SK-N-SH (cell line): ENCODE measurements around the gene PCBD2. TPM values are rescaled to one million over a fixed set of nuclear protein-coding genes. Genes with fewer than 3 reads are reported as not detected.
"Not testable (repeated sequence)": the region's sequence is repeated elsewhere in the genome, so short reads cannot be mapped to it uniquely, and the experiment has no call there.

Source experiments
- CTCF ChIA-PET: fragments of 300-600, 350-600 bp; formaldehyde crosslinking; extraction: SDS; loops from one replicate; lab custom pipeline; 2021; lab: Yijun Ruan, JAX
- POLR2A ChIA-PET: fragments of 350-600 bp; sonication (Branson Sonifier 250); formaldehyde crosslinking; extraction: SDS; loops from one replicate; lab custom pipeline; 2020; ENCODE audit warnings: antibody characterized with exemption, inconsistent platforms; lab: Yijun Ruan, JAX
- DNase-seq: peaks from one replicate; pipeline ENCODE4 v3.0.0; 2012
- H2AFZ ChIP-seq: fragments of 200-600 bp; sonication (generic); 2 replicates; pipeline ENCODE4 v1.8.1; 2016; ENCODE audit warnings: antibody characterized with exemption, mild to moderate bottlenecking, low read depth
- H3F3A ChIP-seq: fragments of 200-600 bp; sonication (generic); replicated peaks from 2 replicates; pipeline ENCODE3; 2016; ENCODE audit warnings: antibody characterized with exemption, mild to moderate bottlenecking; ENCODE audit not compliant: insufficient read depth
- H3K27ac ChIP-seq, 2 experiments: fragments of 200-500 bp in 1 of 2; fragments of 200-600 bp in 1 of 2; sonication (Bioruptor generic) in 1 of 2; sonication (generic), shearing (Covaris generic) in 1 of 2; 2 replicates each; pipeline versions ENCODE4 v1.5.1 to v1.6.1; 2014 to 2016; ENCODE audit warnings: low read depth in 2 of 2, inconsistent platforms in 1 of 2, low read length in 1 of 2, mild to moderate bottlenecking in 1 of 2, mixed read lengths in 1 of 2
- H3K27me3 ChIP-seq: fragments of 200-600 bp; sonication (generic), shearing (Covaris generic); 2 replicates; pipeline ENCODE4 v1.6.1; 2016; ENCODE audit warnings: mixed run types; ENCODE audit not compliant: insufficient read depth
- H3K36me3 ChIP-seq, 2 experiments: fragments of 200-500 bp in 1 of 2; fragments of 200-600 bp in 1 of 2; sonication (Bioruptor generic) in 1 of 2; sonication (generic) in 1 of 2; replicated peaks in 1 of 2; 2 replicates each; pipeline versions ENCODE3 to v1.5.1; 2014 to 2016; ENCODE audit warnings: low read length in 1 of 2, mild to moderate bottlenecking in 1 of 2; ENCODE audit not compliant: insufficient read depth in 2 of 2, control insufficient read depth in 1 of 2
- H3K4me1 ChIP-seq, 2 experiments: fragments of 200-500 bp in 1 of 2; fragments of 200-600 bp in 1 of 2; sonication (Bioruptor generic) in 1 of 2; sonication (generic), shearing (Covaris generic) in 1 of 2; 2 replicates each; pipeline versions ENCODE4 v1.5.1 to v1.6.1; 2014 to 2016; ENCODE audit warnings: low read depth in 1 of 2, low read length in 1 of 2, mixed run types in 1 of 2; ENCODE audit not compliant: insufficient read depth in 2 of 2, control insufficient read depth in 1 of 2
- H3K4me2 ChIP-seq: fragments of 200-600 bp; sonication (generic), shearing (Covaris generic); 2 replicates; pipeline ENCODE4 v1.6.1; 2017; ENCODE audit warnings: mixed run types
- H3K4me3 ChIP-seq, 2 experiments: fragments of 200-500 bp in 1 of 2; fragments of 200-600 bp in 1 of 2; sonication (Bioruptor generic) in 1 of 2; sonication (generic), shearing (Covaris generic) in 1 of 2; 2 replicates each; pipeline versions ENCODE4 v1.5.1 to v1.8.1; 2014 to 2016; ENCODE audit warnings: low read depth in 2 of 2, inconsistent platforms in 1 of 2, low read length in 1 of 2, mild to moderate bottlenecking in 1 of 2, mixed read lengths in 1 of 2, moderate library complexity in 1 of 2
- H3K79me2 ChIP-seq: fragments of 200-600 bp; sonication (generic); 2 replicates; pipeline ENCODE4 v1.8.1; 2017; ENCODE audit warnings: mild to moderate bottlenecking; ENCODE audit not compliant: insufficient read depth
- H3K9ac ChIP-seq: fragments of 200-600 bp; sonication (generic); 2 replicates; pipeline ENCODE4 v1.6.1; 2017; ENCODE audit warnings: mixed run types
- H3K9me2 ChIP-seq: fragments of 200-600 bp; sonication (generic); 2 replicates; pipeline ENCODE4 v1.6.1; 2017; ENCODE audit warnings: mixed run types
- H3K9me3 ChIP-seq: fragments of 200-600 bp; sonication (generic); 2 replicates; pipeline ENCODE4 v1.6.1; 2017; ENCODE audit warnings: mixed run types, mild to moderate bottlenecking, moderate library complexity
- H4K20me1 ChIP-seq: fragments of 200-600 bp; sonication (generic); 2 replicates; pipeline ENCODE4 v1.6.1; 2017; ENCODE audit warnings: mild to moderate bottlenecking, mixed run types; ENCODE audit not compliant: insufficient read depth
- CHD2 ChIP-seq: fragments of 150-350 bp; IDR thresholded peaks from 2 replicates; pipeline ENCODE4 v1.6.1; 2018; ENCODE audit warnings: low read length; ENCODE audit not compliant: partially characterized antibody
- EP300 ChIP-seq, 2 experiments: IDR thresholded peaks; 2 replicates each; pipeline versions ENCODE4 v1.4.0 to v1.6.1; 2012; ENCODE audit warnings: borderline replicate concordance in 1 of 2, low read depth in 1 of 2, low read length in 1 of 2
- FOXJ3 ChIP-seq: sonication (generic); formaldehyde crosslinking; IDR thresholded peaks from 2 replicates; pipeline ENCODE4 v1.5.1; 2020; ENCODE audit warnings: mild to moderate bottlenecking, missing genetic modification reagents
- GABPA ChIP-seq: IDR thresholded peaks from 2 replicates; pipeline ENCODE4 v1.4.0; 2012; ENCODE audit warnings: low read depth, mild to moderate bottlenecking
- NFIC ChIP-seq: IDR thresholded peaks from 2 replicates; pipeline ENCODE4 v1.4.0; 2012; ENCODE audit warnings: borderline replicate concordance
- POLR2AphosphoS5 ChIP-seq: IDR thresholded peaks from 2 replicates; pipeline ENCODE4 v1.6.1; 2012; ENCODE audit warnings: low read depth, low read length
- RAD21 ChIP-seq: IDR thresholded peaks from 2 replicates; pipeline ENCODE4 v1.6.1; 2012; ENCODE audit warnings: mild to moderate bottlenecking, low read length
- RCOR1 ChIP-seq: fragments of 150-350 bp; IDR thresholded peaks from 2 replicates; pipeline ENCODE4 v1.6.1; 2017; ENCODE audit warnings: antibody characterized with exemption, low read length
- RFX5 ChIP-seq: IDR thresholded peaks from 2 replicates; pipeline ENCODE4 v1.6.1; 2012; ENCODE audit warnings: mild to moderate bottlenecking, improper control_type of control experiment, low read length
- WGBS: methylation state at CpG from one replicate; pipeline ENCODE4 v1.1.6; 2017; ENCODE audit warnings: low lambda C conversion rate; 5-methylcytosine and 5-hydroxymethylcytosine counted together
- polyA plus RNA-seq, 3 experiments: library from polyadenylated mRNA; depleted of rRNA; stranded (reverse); fragments of >200 nt; gene quantifications; 2 replicates each; pipeline ENCODE4 v1.2.3, GENCODE V29; 2012
- TF ChIP-seq, protein P1 (sequence below): fragments of 150-350 bp; IDR thresholded peaks from 2 replicates; pipeline ENCODE4 v1.6.1; 2017; ENCODE audit warnings: antibody characterized with exemption, low read length, low read depth, borderline replicate concordance
- TF ChIP-seq, protein P2 (sequence below): IDR thresholded peaks from 2 replicates; pipeline ENCODE4 v1.4.0; 2012; ENCODE audit warnings: low read depth
- TF ChIP-seq, protein P3 (sequence below): fragments of 200-600 bp; sonication (generic); IDR thresholded peaks from 2 replicates; pipeline ENCODE4 v1.6.1; 2017; ENCODE audit warnings: antibody characterized with exemption, mild to moderate bottlenecking, moderate library complexity
- TF ChIP-seq, protein P4 (sequence below): IDR thresholded peaks from 2 replicates; pipeline ENCODE4; 2012
- TF ChIP-seq, protein P5 (sequence below): IDR thresholded peaks from 2 replicates; pipeline ENCODE4 v1.4.0; 2012; ENCODE audit warnings: low read depth, borderline replicate concordance

PCBD2 gene
- polyA plus RNA-seq, 1 of the 3 experiments (the other 2 are of a cell fraction), result 5.1 TPM

DNA sequence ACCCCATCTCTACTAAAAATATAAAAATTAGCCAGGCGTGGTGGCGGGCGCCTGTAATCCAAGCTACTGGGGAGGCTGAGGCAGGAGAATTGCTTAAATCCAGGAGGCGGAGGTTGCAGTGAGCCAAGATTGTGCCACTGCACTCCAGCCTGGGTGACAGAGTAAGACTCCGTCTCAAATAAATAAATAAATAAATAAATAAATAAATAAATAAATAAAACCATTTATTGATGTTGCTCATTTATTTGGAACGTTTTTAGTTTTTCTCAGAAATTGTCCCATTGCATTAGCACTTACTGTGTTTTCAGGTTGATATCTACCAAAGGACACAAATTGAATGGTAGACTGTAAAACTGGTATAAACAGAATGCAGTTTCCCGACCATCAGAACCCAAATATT, 48.5 kb upstream of the PCBD2 start:
- CTCF ChIA-PET, result interaction anchor here (1.9 to 2.9 kb wide), 2 partner anchors 8 to 49 kb away, joined by 5 to 13 read pairs; partner anchors contain the start of gene PCBD2
- POLR2A ChIA-PET, H3K4me3 ChIP-seq, H3K9ac ChIP-seq, H3K27ac ChIP-seq, DNase-seq, H2AFZ ChIP-seq, H3K4me2 ChIP-seq, H3K9me2 ChIP-seq, H3K9me3 ChIP-seq, H3K4me1 ChIP-seq, H3K27me3 ChIP-seq: not testable (repeated sequence)
- peaks cover 18% of the 10 kb centered on the region for H3F3A ChIP-seq
- peaks cover 30% of the 10 kb centered on the region for H4K20me1 ChIP-seq
- peaks cover 65% of the 10 kb centered on the region for H3K79me2 ChIP-seq
- WGBS, result 89% methylated on average over 7 of the region's 7 CpGs
- H3K36me3 ChIP-seq, result peaks cover 59 to 80% of the 10 kb centered on the region in 2 experiments

DNA sequence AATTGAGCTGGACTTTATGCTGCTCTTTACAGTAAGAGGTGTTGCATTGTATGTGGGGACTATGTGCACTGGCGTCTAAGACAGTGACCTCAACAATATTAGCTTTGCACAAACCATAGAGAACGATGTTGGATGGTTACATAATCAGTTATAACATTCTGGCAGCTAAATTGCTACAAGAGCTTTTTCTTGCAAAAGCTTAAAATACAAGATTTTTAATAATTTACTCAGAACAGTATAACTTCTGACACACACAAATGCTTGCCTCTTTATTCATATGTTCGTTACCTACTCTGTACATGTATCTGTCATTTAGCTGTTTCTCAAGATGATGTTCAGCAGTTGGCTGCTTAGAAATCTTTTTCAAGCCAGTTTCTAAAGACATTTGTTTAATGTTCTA, 47.5 kb upstream of the PCBD2 start:
- CTCF ChIA-PET, result no interaction called here
- Histone ChIP-seq H3F3A (peaks cover 18% of the 10 kb centered on the region), H3K4me2 (no peak overlapping the region), H3K9me2 (no peaks in the 10 kb centered on the region), H2AFZ (no peak overlapping the region), H3K9ac (no peak overlapping the region), H4K20me1 (peaks cover 20% of the 10 kb centered on the region; the same call in 1 of the 2 replicates), H3K27me3 (no peaks in the 10 kb centered on the region), H3K9me3 (no peaks in the 10 kb centered on the region)
- POLR2A ChIA-PET, result interaction anchor here (0.6 to 0.7 kb wide), 2 partner anchors 16 to 48 kb away, joined by 3 to 4 read pairs; partner anchors contain the start of genes PCBD2 and TXNDC15
- DNase-seq, result no peak
- WGBS, result 95% methylated on average over 3 of the region's 3 CpGs
- TF ChIP-seq, protein P1, sequence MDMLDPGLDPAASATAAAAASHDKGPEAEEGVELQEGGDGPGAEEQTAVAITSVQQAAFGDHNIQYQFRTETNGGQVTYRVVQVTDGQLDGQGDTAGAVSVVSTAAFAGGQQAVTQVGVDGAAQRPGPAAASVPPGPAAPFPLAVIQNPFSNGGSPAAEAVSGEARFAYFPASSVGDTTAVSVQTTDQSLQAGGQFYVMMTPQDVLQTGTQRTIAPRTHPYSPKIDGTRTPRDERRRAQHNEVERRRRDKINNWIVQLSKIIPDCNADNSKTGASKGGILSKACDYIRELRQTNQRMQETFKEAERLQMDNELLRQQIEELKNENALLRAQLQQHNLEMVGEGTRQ, result no peak
- TF ChIP-seq CHD2 (no peak), EP300 (IDR thresholded peaks at IDR 0.05; ENCODE audit: borderline replicate concordance in 1 of 2, low read depth in 1 of 2, low read length in 1 of 2) (no peak), FOXJ3 (CRISPR knock-in tag) (no peak), GABPA (no peak), RCOR1 (no peak), POLR2AphosphoS5 (no peak), NFIC (no peak), RAD21 (no peak), RFX5 (no peak)
- TF ChIP-seq, protein P2, sequence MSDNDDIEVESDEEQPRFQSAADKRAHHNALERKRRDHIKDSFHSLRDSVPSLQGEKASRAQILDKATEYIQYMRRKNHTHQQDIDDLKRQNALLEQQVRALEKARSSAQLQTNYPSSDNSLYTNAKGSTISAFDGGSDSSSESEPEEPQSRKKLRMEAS, result no peak
- TF ChIP-seq, protein P3, sequence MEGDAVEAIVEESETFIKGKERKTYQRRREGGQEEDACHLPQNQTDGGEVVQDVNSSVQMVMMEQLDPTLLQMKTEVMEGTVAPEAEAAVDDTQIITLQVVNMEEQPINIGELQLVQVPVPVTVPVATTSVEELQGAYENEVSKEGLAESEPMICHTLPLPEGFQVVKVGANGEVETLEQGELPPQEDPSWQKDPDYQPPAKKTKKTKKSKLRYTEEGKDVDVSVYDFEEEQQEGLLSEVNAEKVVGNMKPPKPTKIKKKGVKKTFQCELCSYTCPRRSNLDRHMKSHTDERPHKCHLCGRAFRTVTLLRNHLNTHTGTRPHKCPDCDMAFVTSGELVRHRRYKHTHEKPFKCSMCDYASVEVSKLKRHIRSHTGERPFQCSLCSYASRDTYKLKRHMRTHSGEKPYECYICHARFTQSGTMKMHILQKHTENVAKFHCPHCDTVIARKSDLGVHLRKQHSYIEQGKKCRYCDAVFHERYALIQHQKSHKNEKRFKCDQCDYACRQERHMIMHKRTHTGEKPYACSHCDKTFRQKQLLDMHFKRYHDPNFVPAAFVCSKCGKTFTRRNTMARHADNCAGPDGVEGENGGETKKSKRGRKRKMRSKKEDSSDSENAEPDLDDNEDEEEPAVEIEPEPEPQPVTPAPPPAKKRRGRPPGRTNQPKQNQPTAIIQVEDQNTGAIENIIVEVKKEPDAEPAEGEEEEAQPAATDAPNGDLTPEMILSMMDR, result no peak
- TF ChIP-seq, protein P4, sequence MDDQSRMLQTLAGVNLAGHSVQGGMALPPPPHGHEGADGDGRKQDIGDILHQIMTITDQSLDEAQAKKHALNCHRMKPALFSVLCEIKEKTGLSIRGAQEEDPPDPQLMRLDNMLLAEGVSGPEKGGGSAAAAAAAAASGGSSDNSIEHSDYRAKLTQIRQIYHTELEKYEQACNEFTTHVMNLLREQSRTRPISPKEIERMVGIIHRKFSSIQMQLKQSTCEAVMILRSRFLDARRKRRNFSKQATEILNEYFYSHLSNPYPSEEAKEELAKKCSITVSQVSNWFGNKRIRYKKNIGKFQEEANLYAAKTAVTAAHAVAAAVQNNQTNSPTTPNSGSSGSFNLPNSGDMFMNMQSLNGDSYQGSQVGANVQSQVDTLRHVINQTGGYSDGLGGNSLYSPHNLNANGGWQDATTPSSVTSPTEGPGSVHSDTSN, result no peak
- TF ChIP-seq, protein P5, sequence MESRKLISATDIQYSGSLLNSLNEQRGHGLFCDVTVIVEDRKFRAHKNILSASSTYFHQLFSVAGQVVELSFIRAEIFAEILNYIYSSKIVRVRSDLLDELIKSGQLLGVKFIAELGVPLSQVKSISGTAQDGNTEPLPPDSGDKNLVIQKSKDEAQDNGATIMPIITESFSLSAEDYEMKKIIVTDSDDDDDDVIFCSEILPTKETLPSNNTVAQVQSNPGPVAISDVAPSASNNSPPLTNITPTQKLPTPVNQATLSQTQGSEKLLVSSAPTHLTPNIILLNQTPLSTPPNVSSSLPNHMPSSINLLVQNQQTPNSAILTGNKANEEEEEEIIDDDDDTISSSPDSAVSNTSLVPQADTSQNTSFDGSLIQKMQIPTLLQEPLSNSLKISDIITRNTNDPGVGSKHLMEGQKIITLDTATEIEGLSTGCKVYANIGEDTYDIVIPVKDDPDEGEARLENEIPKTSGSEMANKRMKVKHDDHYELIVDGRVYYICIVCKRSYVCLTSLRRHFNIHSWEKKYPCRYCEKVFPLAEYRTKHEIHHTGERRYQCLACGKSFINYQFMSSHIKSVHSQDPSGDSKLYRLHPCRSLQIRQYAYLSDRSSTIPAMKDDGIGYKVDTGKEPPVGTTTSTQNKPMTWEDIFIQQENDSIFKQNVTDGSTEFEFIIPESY, result no peak
- TF ChIP-seq, all 33 proteins: peak for 0
- Histone ChIP-seq H3K4me3 (no peak overlapping the region), H3K79me2 (peaks cover 55% of the 10 kb centered on the region), H3K27ac (no peak overlapping the region), H3K36me3 (peaks cover 57 to 75% of the 10 kb centered on the region in 2 experiments), H3K4me1 (peaks cover 0 to 2% of the 10 kb centered on the region in 2 experiments; a peak in 1 of 4 replicates)
